Astrocyte (in vitro differentiated cells and primary cell): ENCODE data around the gene C9orf85. TPM values are rescaled to one million over a fixed set of nuclear protein-coding genes. Genes with fewer than 3 reads are reported as not detected.

Source experiments
- DNase-seq: peaks from one replicate; pipeline ENCODE4 v3.0.0-alpha.2; 2010; ENCODE audit warnings: low read depth
- FAIRE-seq: peaks from 2 replicates; lab custom pipeline; 2011; peaks lifted over from hg19 to GRCh38; lab: Jason Lieb, UNC
- H2AFZ ChIP-seq: 2 replicates; pipeline ENCODE4 v1.6.0; 2012; ENCODE audit warnings: low read depth, low read length, inconsistent platforms
- H3K27ac ChIP-seq: 2 replicates; pipeline ENCODE4 v1.5.1; 2011; ENCODE audit warnings: low read depth, low read length, inconsistent platforms
- H3K27me3 ChIP-seq: 2 replicates; pipeline ENCODE4 v1.6.0; 2011; ENCODE audit warnings: low read length, inconsistent platforms; ENCODE audit not compliant: insufficient read depth
- H3K36me3 ChIP-seq: 2 replicates; pipeline ENCODE4 v1.5.1; 2011; ENCODE audit warnings: low read length, inconsistent platforms; ENCODE audit not compliant: insufficient read depth
- H3K4me1 ChIP-seq: 2 replicates; pipeline ENCODE4 v1.5.1; 2011; ENCODE audit warnings: low read length, inconsistent platforms; ENCODE audit not compliant: insufficient read depth
- H3K4me2 ChIP-seq: 2 replicates; pipeline ENCODE4 v1.6.0; 2012; ENCODE audit warnings: low read length, inconsistent platforms
- H3K4me3 ChIP-seq: 2 replicates; pipeline ENCODE4 v1.5.1; 2011; ENCODE audit warnings: low read depth, mild to moderate bottlenecking, low read length, inconsistent platforms; ENCODE audit not compliant: insufficient read depth
- H3K79me2 ChIP-seq: 2 replicates; pipeline ENCODE4 v1.6.0; 2012; ENCODE audit warnings: mild to moderate bottlenecking, low read length, inconsistent platforms; ENCODE audit not compliant: insufficient read depth
- H3K9ac ChIP-seq: 2 replicates; pipeline ENCODE4 v1.6.0; 2012; ENCODE audit warnings: mild to moderate bottlenecking, low read length, inconsistent platforms
- H3K9me3 ChIP-seq: 2 replicates; pipeline ENCODE4 v1.5.1; 2012; ENCODE audit warnings: low read depth, mild to moderate bottlenecking, low read length, inconsistent platforms; ENCODE audit not compliant: insufficient read depth
- H4K20me1 ChIP-seq: 2 replicates; pipeline ENCODE4 v1.6.0; 2012; ENCODE audit warnings: low read length, inconsistent platforms; ENCODE audit not compliant: insufficient read depth
- H3K27ac Mint-ChIP-seq: one replicate; pipeline ENCODE4 v1.8.0; 2021; ENCODE audit warnings: mild to moderate bottlenecking, mixed read lengths; ENCODE audit not compliant: unreplicated experiment
- H3K27me3 Mint-ChIP-seq: one replicate; pipeline ENCODE4 v1.8.0; 2021; ENCODE audit warnings: low read depth, mixed read lengths; ENCODE audit not compliant: unreplicated experiment
- H3K36me3 Mint-ChIP-seq: one replicate; pipeline ENCODE4 v1.8.0; 2021; ENCODE audit warnings: low read depth, mixed read lengths; ENCODE audit not compliant: unreplicated experiment
- H3K4me1 Mint-ChIP-seq: one replicate; pipeline ENCODE4 v1.8.0; 2021; ENCODE audit warnings: low read depth, mixed read lengths; ENCODE audit not compliant: unreplicated experiment
- H3K4me3 Mint-ChIP-seq: one replicate; pipeline ENCODE4 v1.8.0; 2021; ENCODE audit warnings: mild to moderate bottlenecking, moderate library complexity, mixed read lengths; ENCODE audit not compliant: unreplicated experiment
- H3K9me3 Mint-ChIP-seq: one replicate; pipeline ENCODE4 v1.8.0; 2021; ENCODE audit warnings: mild to moderate bottlenecking, mixed read lengths; ENCODE audit not compliant: unreplicated experiment
- CTCF ChIP-seq: IDR thresholded peaks from 2 replicates; pipeline ENCODE4 v1.5.1; 2011; ENCODE audit warnings: low read depth, mild to moderate bottlenecking, inconsistent platforms, low read length, moderate library complexity; ENCODE audit not compliant: insufficient read depth
- EZH2 ChIP-seq: IDR thresholded peaks from 2 replicates; pipeline ENCODE4 v1.6.1; 2012; ENCODE audit warnings: mild to moderate bottlenecking, low read length, inconsistent platforms; ENCODE audit not compliant: insufficient read depth
- total RNA-seq: library from RNA; stranded (reverse); gene quantifications from 2 replicates; pipeline ENCODE4 v1.2.1, GENCODE V29; 2021

C9orf85 gene
- total RNA-seq, 1 donor from 2014 or later, result 15.2 TPM

GRCh38 chr9:71985297-71985911 lies 74.0 kb downstream of the C9orf85 start:
- TF ChIP-seq EZH2 (no peak), CTCF (no peak)
- Mint-ChIP-seq H3K27me3 (no peaks in the 10 kb centered on the region), H3K4me3 (no peak overlapping the region), H3K9me3 (no peaks in the 10 kb centered on the region), H3K27ac (no peak overlapping the region), H3K4me1 (peaks cover 2% of the 10 kb centered on the region), H3K36me3 (peaks cover 2% of the 10 kb centered on the region)
- Histone ChIP-seq H3K9me3 (no peaks in the 10 kb centered on the region), H3K4me3 (no peak overlapping the region), H4K20me1 (no peaks in the 10 kb centered on the region), H3K27me3 (no peaks in the 10 kb centered on the region), H3K4me2 (no peak overlapping the region), H2AFZ (no peak overlapping the region), H3K9ac (no peak overlapping the region), H3K27ac (no peak overlapping the region), H3K36me3 (no peaks in the 10 kb centered on the region), H3K4me1 (no peaks in the 10 kb centered on the region), H3K79me2 (no peaks in the 10 kb centered on the region)
- DNase-seq (no peak), FAIRE-seq (no peak)

- no peaks in the 10 kb centered on the region for H3K27me3 ChIP-seq
- H3K36me3 Mint-ChIP-seq, result peaks cover 2% of the 10 kb centered on the region
- no peak for TF ChIP-seq EZH2
- TF ChIP-seq CTCF, result no peak
- H3K27me3 Mint-ChIP-seq, result no peaks in the 10 kb centered on the region
- H3K4me3 Mint-ChIP-seq, result no peak overlapping the region
- DNase-seq (peak; percentile 25), FAIRE-seq (no peak)
- no peak overlapping the region for H3K9ac ChIP-seq
- H4K20me1 ChIP-seq, result no peaks in the 10 kb centered on the region
- no peak overlapping the region for H3K27ac Mint-ChIP-seq
- no peak overlapping the region for H3K4me2 ChIP-seq
- H3K4me1 Mint-ChIP-seq, result peaks cover 2% of the 10 kb centered on the region
- H3K4me3 ChIP-seq, result no peak overlapping the region
- H3K36me3 ChIP-seq, result no peaks in the 10 kb centered on the region
- H3K4me1 ChIP-seq, result no peaks in the 10 kb centered on the region
- no peak overlapping the region for H3K27ac ChIP-seq
- H3K9me3 ChIP-seq, result no peaks in the 10 kb centered on the region
- H3K79me2 ChIP-seq, result no peaks in the 10 kb centered on the region
- H3K9me3 Mint-ChIP-seq, result no peaks in the 10 kb centered on the region
- H2AFZ ChIP-seq, result no peak overlapping the region
Measured at GRCh38 chr9:71986900-71987299, 75.5 kb downstream of the C9orf85 start.

GRCh38 chr9:71987471-71988371 lies 76.3 kb downstream of the C9orf85 start:
- Mint-ChIP-seq H3K4me3 (no peak overlapping the region), H3K27ac (no peak overlapping the region), H3K9me3 (no peaks in the 10 kb centered on the region), H3K4me1 (peaks cover 2% of the 10 kb centered on the region), H3K27me3 (no peaks in the 10 kb centered on the region), H3K36me3 (no peaks in the 10 kb centered on the region)
- peak; percentile 7 for DNase-seq
- Histone ChIP-seq H3K27ac (no peak overlapping the region), H3K79me2 (no peaks in the 10 kb centered on the region), H4K20me1 (no peaks in the 10 kb centered on the region), H2AFZ (no peak overlapping the region), H3K4me1 (no peaks in the 10 kb centered on the region), H3K9me3 (no peaks in the 10 kb centered on the region), H3K4me3 (no peak overlapping the region), H3K27me3 (no peaks in the 10 kb centered on the region), H3K4me2 (no peak overlapping the region), H3K36me3 (no peaks in the 10 kb centered on the region), H3K9ac (no peak overlapping the region)
- no peak for TF ChIP-seq CTCF
- TF ChIP-seq EZH2, result no peak
- FAIRE-seq, result no peak
